GM18526 (cell line): ENCODE data around the gene SERINC5.

Source experiments
- POLR2A ChIP-seq: IDR thresholded peaks from 3 replicates; pipeline ENCODE4 v1.6.1; 2011; ENCODE audit not compliant: insufficient read length; ENCODE audit errors: extremely low read depth

SERINC5 gene

DNA sequence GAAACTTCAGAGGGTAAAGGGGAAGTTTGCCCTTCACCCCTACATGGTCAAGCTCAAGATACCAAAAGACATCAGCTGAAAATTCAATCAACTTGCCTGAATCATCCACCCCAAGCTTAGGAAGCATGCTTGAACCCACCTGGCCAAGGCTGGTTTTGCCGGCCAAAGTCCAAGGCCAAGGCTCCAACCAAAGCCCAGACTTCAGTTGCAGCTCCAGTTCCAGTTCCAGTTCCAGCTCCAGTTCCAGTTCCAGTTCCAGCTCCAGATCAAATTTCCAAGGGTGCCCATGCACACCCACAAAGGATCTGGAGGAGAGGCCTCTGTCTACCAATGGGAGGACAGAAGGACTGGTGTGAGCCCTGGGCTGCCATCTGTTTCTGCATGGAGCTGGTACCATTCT, 4.6 kb upstream of the SERINC5 start:
- no peak for TF ChIP-seq POLR2A

DNA sequence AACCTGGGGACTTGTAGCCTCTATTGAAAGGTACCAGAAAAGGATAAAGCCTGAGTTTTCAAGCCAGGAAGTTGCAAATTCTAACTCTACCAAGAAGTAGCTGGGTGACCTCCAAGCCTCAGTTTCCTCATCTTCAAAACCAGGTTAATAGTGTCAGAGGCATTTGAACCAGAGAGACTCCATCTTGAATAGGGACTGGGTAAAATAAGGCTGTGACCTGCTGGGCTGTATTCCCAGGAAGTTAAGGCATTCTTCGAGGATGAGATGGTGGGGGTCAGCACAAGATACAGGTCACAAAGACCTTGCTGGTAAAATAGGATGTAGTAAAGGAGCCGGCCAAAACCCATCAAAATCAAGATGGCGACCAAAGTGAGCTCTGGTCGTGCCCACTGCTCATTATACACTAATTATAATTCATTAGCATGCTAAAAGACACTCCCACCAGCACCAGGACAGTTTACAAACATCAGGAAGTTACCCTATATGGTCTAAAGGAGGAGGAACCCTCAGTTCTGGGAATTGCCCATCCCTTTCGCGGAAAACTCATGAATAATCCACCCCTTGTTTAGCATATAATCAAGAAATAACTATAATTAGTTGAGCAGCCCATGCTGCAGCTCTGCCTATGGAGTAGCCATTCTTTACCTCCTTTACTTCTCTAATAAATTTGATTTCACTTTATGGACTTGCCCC, 3.8 kb upstream of the SERINC5 start:
- no peak for TF ChIP-seq POLR2A

DNA sequence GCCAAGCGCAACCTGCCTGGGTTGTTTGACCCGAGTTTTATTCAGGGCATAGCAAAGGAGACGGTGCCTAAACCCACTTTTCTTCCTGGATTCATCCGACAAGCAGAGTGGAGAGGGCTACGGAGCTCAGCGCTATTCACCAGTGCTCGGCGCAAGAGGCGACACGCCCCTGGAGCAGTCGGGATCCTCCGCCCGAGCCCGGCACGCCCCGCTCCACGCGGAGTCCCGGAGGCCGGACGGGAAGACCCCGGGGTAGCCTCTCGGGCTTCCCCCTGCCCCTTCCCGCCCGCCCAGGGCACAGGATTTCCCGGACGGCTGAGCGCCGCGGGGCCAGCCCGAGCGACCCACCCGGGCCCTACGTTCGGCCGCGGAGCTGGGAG, 427 bp downstream of the SERINC5 start:
- TF ChIP-seq POLR2A: no peak

DNA sequence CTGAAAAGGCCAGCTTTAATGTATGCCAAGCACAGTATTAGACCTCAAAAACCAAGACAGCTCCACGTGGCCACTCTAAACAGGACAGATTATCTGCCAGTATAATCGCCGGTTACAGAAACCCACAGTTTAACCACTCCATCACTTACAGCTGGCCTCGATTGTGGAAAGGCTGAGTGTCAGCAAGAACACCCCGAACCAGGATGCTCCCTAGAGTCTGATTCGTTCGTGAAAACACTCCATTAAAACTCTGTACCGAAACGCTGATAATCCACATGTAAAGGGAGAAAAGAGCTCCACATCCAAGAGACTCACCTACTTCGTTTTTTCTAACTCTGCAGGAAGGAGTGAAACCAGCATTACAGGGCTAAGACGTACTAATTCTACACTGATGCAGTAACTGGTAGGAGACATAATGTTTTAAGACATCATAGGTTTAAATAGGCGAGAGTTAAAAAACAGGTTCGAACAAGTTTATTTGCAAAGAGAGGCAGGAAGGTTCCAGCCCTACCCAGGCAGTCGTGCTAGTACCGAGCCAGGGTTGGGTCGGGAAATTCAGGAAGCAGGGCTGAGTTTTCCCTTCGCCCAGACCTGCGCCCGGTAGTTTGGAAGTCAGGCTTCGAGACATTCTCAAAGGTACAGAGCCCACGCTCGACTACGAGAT, 949 bp downstream of the SERINC5 start:
- no peak for TF ChIP-seq POLR2A

DNA sequence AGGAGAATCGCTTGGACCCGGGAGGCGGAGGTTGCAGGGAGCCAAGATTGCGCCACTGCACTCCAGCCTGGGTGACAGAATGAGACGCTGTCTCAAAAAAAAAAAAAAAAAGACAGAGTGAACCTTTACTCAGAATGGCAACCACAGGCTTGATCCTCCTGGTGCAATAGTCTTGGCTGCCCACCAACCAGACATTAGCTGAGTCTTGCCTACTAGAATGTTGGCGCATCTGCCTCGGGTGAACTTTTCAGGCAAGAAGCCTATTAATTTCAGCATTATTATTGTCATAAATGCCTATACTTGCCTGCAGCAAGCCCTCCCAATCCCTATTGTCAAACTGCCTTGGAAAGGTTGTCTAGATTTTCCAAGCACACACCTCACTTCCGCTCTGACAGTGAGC, 4.2 kb downstream of the SERINC5 start:
- TF ChIP-seq POLR2A: no peak

DNA sequence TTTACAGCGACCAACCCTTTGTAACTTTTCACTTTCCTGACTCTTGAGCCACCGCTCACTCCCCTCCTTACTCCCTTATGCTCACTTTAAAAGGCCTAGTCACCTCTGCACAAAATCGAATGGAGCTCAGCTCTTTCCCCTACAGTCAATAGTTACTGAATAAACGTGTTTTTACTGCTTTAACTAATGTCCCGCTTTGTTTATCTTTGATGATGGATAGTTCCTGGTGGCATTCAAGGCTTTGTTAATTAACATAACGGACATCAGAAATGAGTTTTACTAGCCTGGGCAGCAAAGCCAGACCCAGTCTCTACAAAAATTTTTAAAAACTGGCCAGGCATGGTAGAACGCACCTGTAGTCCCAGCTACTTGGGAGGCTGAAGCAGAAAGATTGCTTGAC, 5.0 kb downstream of the SERINC5 start:
- TF ChIP-seq POLR2A: no peak

DNA sequence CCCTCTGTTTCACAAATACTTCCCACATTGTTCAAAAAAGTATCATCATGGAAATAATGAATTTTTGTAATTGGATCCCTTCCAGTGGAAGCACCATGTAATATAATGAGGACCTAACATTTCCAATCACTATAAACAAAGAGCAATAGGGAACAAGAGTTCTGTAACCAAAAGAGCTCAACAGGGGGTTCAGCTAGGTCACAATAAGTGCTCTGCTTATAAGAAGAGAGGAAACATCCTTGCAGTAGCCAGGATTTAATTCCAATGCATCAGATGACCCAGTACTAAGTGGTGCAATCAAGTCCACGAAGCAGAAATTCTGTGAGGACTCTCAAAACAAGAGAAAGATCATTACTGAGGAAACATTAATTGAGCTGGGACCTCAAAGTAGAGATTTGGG, 5.9 kb downstream of the SERINC5 start:
- no peak for TF ChIP-seq POLR2A

DNA sequence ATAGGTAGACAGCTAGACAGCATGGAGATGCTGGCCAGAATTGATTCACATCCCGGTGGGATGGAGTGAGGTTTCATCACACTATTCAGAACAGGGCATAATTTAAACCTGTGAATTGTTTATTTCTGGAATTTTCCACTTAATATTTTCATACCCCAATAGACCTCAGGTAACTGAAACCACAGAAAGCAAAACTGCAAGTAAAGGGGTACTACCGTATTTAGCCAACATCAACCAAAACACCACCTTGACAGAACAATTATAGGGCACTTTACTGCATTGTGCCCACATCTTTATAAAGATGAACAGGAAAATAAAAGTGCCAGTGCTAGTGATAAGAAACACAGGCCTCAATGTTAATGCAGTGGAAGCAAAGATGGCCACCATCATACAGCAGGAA, 7.5 kb downstream of the SERINC5 start:
- TF ChIP-seq POLR2A: no peak

DNA sequence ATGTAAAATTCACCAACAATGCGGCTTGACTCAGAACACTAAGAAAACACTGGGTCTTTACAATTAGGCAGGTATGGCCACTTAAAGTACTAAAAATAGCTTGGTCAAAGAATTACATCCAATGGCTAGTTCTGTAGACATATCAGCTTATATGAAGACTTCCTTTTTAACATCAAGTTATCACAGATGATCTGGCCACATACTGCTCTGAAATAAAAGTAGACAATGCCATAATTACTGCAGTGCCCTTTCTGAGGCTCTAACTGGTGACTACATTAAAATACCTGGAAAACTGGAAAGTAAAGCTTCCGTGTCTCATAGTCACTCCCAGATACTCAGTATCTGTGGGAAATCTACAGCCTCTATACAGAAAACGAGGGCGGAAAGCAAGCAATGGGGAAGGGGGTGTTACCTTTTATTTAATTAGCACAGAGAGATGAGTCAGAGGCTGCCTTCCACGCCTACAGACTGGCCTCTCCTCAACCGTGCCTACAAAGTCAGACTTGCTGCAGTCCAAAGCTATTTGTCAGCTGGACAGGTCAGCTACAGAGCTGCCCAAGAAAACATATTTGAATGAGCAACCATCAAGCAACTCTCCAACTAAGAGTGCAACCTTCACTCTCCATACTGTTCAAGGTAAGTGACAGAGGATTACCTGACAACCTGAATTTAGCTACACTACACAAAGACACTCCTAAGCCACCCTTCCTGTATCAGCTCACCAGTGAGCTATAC, 8.7 kb downstream of the SERINC5 start:
- no peak for TF ChIP-seq POLR2A

DNA sequence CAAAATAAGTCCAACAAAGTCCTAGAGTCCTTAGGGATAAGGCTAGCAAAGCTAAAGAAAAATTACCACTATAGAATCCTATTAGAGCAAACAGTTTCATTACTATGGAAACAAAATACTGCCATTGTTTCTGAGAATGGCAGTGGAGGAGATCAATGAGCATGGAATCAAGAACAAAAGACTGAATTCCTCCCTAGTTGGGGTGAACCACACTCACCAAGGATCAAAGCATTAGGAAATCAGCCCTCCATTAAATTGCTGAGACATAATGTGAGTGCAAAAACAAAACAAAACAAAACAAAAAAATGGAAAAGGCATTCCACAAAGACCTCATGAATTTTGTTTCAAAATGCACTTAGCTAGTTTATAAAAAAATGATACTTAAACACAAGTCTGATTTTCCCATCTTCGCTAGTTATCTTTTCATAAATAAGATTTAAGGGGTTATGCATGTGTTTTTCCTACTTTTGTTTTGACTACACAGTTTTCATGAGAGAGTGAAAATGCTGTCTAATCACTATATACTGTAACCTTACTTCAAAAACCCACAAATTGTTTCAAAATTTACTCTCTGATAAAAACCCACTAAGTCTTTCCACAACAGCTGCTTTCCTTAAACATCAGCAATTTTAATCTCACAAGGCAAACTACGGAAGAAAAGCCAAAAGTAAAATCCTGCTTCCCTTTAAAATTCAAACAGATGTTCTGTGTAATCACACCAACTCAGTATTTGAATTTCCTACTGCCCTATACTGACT, 9.7 kb downstream of the SERINC5 start:
- TF ChIP-seq POLR2A: no peak

DNA sequence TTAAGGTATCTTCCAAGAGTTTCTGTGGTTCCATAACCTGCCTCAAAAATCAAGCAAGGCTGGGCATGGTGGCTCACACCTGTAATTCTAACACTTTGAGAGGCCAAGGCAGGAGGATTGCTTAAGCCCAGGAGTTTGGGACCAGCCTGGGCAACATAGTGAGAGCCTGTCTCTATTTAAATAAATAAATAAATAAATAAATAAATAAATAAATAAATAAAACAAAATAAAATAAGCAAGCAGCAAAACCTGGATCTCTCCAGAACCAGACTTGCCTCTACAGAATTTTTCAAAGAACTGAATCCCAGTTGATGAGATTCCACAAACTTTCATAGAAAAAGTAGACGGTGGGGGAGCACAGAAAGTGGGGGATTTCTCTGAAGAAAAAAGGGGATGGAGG, 12.3 kb downstream of the SERINC5 start:
- TF ChIP-seq POLR2A: no peak

DNA sequence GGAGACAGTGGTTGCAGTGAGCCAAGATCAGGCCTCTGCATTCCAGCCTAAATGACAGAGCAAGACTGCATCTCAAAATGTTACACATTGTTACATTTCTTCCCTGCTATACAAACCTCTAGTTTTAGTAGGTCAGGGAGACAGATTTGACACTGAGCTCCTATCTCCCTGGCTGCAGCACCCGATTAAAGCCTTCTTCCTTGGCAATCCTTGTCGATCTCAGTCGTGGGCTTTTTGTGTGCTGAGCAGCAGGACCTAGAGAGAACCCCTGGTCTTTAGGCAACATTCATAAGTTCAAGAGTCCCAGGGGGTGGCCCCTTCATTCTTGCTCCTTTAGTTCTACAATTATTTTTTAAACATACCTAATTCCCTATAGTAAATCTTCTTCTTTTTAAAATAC, 13.0 kb downstream of the SERINC5 start:
- TF ChIP-seq POLR2A: no peak

DNA sequence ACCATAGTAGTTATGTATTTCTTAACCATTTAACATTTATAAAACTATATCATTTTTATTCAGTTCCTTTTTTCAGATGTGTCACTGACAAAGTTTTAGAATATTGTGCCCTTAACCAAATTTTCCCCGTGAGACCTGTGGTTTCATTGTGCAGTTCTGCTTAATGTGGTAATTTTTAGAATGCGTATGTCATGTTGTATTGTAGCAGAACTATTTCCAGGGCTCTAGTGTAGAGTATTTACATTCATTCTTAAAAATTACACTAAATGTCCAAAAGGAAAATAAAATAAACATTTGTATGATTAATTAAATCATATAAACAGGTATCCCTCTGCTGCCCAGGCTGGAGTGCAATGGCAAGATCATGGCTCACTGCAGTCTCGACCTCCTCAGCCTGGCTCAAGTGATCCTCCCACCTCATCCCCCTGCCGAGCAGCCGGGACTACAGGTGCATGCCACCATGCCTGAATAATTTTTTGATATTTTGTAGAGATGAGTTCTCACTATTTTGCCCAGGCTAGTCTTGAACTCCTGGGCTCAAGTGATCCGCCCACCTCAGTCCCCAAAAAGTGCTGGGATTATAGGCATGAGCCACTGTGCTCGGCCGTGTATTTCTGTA, 15.4 kb downstream of the SERINC5 start:
- TF ChIP-seq POLR2A: no peak

DNA sequence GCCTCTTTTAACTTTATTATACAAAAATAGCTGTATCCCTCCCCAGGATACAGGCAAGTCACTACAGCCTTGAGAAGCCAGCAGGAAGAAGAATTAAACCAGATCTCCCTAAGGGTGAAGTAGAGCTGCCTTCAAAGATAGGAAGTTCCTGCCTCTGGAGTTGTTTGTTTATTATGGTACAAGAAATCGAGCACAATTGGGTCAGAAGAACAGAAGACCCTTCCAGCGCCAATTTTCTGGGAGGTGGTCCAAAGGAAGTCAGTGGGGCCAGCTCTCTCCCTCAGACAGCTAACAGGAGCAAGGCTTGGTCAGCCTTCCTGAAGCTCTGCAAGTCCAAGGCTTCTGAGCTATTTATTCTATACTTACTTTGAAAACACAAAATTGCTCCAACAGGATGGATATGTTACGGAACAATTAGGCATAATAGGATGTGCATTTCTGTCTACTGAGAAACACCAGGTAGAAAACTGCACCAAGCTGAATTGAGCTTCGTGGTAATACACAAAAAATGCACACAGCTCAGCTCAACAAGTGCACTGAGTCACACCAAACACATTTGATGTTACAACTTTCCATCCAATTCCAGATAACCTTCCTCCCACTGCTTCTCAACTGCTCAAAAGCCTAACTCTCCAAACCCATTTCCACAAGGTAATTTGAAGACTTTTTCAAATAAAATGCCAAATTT, 16.0 kb downstream of the SERINC5 start:
- TF ChIP-seq POLR2A: no peak

DNA sequence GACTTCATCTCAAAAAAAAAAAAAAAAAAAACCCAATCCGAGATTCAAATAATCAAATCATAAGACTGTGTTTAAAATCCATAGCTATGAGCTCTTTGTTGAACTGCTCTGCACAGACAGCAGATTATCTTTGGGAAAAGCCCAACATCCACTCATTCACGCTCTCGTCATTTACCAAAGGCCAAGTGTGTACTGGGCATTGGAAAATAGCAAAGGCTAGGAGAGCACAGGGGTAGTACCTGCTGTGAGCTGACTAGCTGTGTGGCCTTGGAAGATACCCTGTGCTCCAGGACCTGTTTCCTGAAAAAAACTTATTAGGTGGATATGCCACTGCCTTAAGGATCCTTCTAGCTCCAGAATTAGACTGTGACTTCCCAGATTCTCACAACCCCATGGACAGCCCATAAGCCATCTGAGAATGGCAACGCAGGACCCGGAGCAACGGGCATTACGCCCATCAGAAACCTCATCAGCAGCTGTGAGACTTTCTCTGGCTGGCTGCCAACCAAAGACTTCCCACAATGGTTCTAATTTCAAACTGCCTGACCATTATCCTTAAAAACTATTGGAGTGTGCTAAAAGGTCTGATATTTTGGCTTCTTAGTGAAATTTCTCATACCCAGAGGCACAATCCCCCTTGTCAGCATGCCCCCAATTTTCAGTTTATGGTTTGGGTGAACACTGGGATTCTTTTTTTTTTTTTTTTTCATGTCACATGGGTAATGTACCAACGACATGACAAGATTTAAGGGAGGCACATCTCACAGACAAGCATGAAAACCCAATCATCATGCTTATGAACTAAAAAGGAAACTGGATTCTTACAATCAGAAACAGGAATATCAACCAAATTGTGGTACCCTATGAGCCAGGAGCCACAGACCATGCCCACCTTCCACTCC, 16.8 kb downstream of the SERINC5 start:
- TF ChIP-seq POLR2A: no peak
